Prostate gland (tissue), 2 donors: Measurements from ENCODE around the gene ZNF777. TPM values are rescaled to one million over a fixed set of nuclear protein-coding genes. Genes with fewer than 3 reads are reported as not detected.
A peak's percentile ranks its signal among the peaks of the same experiment; 100 is the strongest.

Experiments
- DNase-seq: peaks from one replicate; pipeline ENCODE4 v3.0.0-alpha.2; 2019; ENCODE audit warnings: low spot score
- H3K27ac ChIP-seq, 2 donors: fragments of 200-600 bp; sonication (generic); 2 replicates each; pipeline ENCODE4 v1.5.1; 2017 to 2019
- H3K27me3 ChIP-seq: fragments of 200-600 bp; sonication (generic); replicated peaks from 2 replicates; pipeline ENCODE4 v1.5.1; 2019; ENCODE audit not compliant: insufficient read depth
- H3K36me3 ChIP-seq, 2 donors: fragments of 200-600 bp; sonication (generic); 1 replicate in 1 of 2; 2 replicates in 1 of 2; pipeline versions ENCODE4 v1.5.1 to v1.8.1; 2017 to 2019
- H3K4me1 ChIP-seq: fragments of 200-600 bp; sonication (generic); replicated peaks from 2 replicates; pipeline ENCODE4 v1.5.1; 2019
- H3K4me3 ChIP-seq, 2 donors: fragments of 200-600 bp; sonication (generic); 2 replicates each; pipeline ENCODE4 v1.5.1; 2017 to 2019
- H3K9me3 ChIP-seq: fragments of 200-600 bp; sonication (generic); 2 replicates; pipeline ENCODE4 v1.5.1; 2017
- CTCF ChIP-seq, 4 experiments: fragments of 200-600 bp in 2 of 4; fragments of 450-650 bp in 2 of 4; sonication (generic) in 2 of 4; IDR thresholded peaks; 1 replicate in 3 of 4; 2 replicates in 1 of 4; pipeline ENCODE4 v1.5.1; 2016 to 2019; ENCODE audit warnings: antibody characterized with exemption in 4 of 4, mild to moderate bottlenecking in 2 of 4, moderate library complexity in 2 of 4
- POLR2A ChIP-seq: fragments of 450-650 bp; IDR thresholded peaks from one replicate; pipeline ENCODE4 v1.6.1; 2016; ENCODE audit warnings: antibody characterized with exemption, mild to moderate bottlenecking
- POLR2AphosphoS5 ChIP-seq: sonication (generic); formaldehyde crosslinking; IDR thresholded peaks from one replicate; pipeline ENCODE4 v1.6.1; 2017; ENCODE audit warnings: antibody characterized with exemption
- WGBS: methylation state at CpG from one replicate; pipeline ENCODE4 v1.1.5; 2018; 5-methylcytosine and 5-hydroxymethylcytosine counted together
- intact Hi-C: fragments of 100-400 bp; cut with DNase I; formaldehyde crosslinking; loops from one replicate; pipeline ENCODE4 v1.14.2; 2022
- total RNA-seq, 2 donors: library from RNA; depleted of rRNA; stranded (reverse); fragments of >200 nt; gene quantifications; one replicate each; pipeline ENCODE4 v1.1.0, GENCODE V29; 2016

The ZNF777 gene
- total RNA-seq, 2 donors from 2014 or later, result 19.5 to 26.2 TPM

GRCh38 chr7:149463500-149464161 lies 2.8 kb upstream of the ZNF777 start:
- no peak overlapping the region for H3K27ac ChIP-seq
- no peak for DNase-seq
- WGBS, result 100% methylated on average over 1 of the region's 1 CpG
- no peaks in the 10 kb centered on the region for H3K9me3 ChIP-seq
- H3K36me3 ChIP-seq, result no peaks in the 10 kb centered on the region
- no peaks in the 10 kb centered on the region for H3K27me3 ChIP-seq
- intact Hi-C loops, result no loop called here
- no peak overlapping the region for H3K4me3 ChIP-seq
- H3K4me1 ChIP-seq, result peaks cover 7% of the 10 kb centered on the region
- no peak for TF ChIP-seq POLR2A
- TF ChIP-seq POLR2AphosphoS5, result no peak
- TF ChIP-seq CTCF (IDR thresholded peaks at IDR 0.05), result no peak

- TF ChIP-seq CTCF (IDR thresholded peaks at IDR 0.05), result no peak
- TF ChIP-seq POLR2A, result no peak
- TF ChIP-seq POLR2AphosphoS5, result no peak
- DNase-seq, result no peak
- Histone ChIP-seq H3K27me3 (no peaks in the 10 kb centered on the region), H3K4me3 (no peak overlapping the region), H3K9me3 (no peaks in the 10 kb centered on the region), H3K36me3 (no peaks in the 10 kb centered on the region), H3K4me1 (peaks cover 12% of the 10 kb centered on the region), H3K27ac (no peak overlapping the region)
- intact Hi-C loops, result no loop called here
- WGBS, result 73% methylated on average over 9 of the region's 9 CpGs
Measured at GRCh38 chr7:149462101-149462520, 1.2 kb upstream of the ZNF777 start.

GRCh38 chr7:149459540-149460452 lies 1.1 kb downstream of the ZNF777 start:
- no peak for DNase-seq
- Histone ChIP-seq H3K27ac (peak overlapping the region in 1 of 2 donors; percentile 78), H3K36me3 (peaks cover 9% of the 10 kb centered on the region in 2 donors), H3K4me3 (peak overlapping the region; percentile 62 to 76), H3K9me3 (no peaks in the 10 kb centered on the region), H3K27me3 (no peaks in the 10 kb centered on the region), H3K4me1 (peaks cover 12% of the 10 kb centered on the region)
- intact Hi-C loops, result no loop called here
- TF ChIP-seq CTCF (IDR thresholded peaks at IDR 0.05), result no peak
- no peak for TF ChIP-seq POLR2A
- TF ChIP-seq POLR2AphosphoS5, result no peak
- 2% methylated on average over 32 of the region's 145 CpGs for WGBS

GRCh38 chr7:149459201-149459539 lies 1.7 kb downstream of the ZNF777 start:
- no peak for TF ChIP-seq POLR2AphosphoS5
- no peak for TF ChIP-seq POLR2A
- no peak for TF ChIP-seq CTCF (IDR thresholded peaks at IDR 0.05)
- no peaks in the 10 kb centered on the region for H3K9me3 ChIP-seq
- no peak overlapping the region for H3K27ac ChIP-seq
- peaks cover 9% of the 10 kb centered on the region in 2 donors for H3K36me3 ChIP-seq
- WGBS, result 40% methylated on average over 3 of the region's 17 CpGs
- peaks cover 12% of the 10 kb centered on the region for H3K4me1 ChIP-seq
- intact Hi-C loops, result no loop called here
- no peak for DNase-seq
- H3K4me3 ChIP-seq, result peak overlapping the region; percentile 62 to 76
- H3K27me3 ChIP-seq, result no peaks in the 10 kb centered on the region
